Epithelial cell of proximal tubule (primary cell): Measurements from ENCODE around the gene RNFT2. TPM values are rescaled to one million over a fixed set of nuclear protein-coding genes. Genes with fewer than 3 reads are reported as not detected.
"Not testable (repeated sequence)": the region's sequence is repeated elsewhere in the genome, so short reads cannot be mapped to it uniquely, and the experiment has no call there.

Experiments
- DNase-seq: peaks from one replicate; pipeline ENCODE4 v3.0.0-alpha.2; 2011; ENCODE audit warnings: low read depth
- H3K4me3 ChIP-seq: 2 replicates; pipeline ENCODE4 v1.5.1; 2011; ENCODE audit warnings: low read depth, mild to moderate bottlenecking, low read length
- total RNA-seq: library from RNA; depleted of rRNA; stranded (reverse); fragments of >200 nt; gene quantifications from 2 replicates; pipeline ENCODE4 v1.2.3, GENCODE V29; 2015
- TF ChIP-seq, protein P1 (sequence below): conservative IDR thresholded peaks from 2 replicates; pipeline ENCODE4 v1.5.1; 2012; ENCODE audit warnings: low read depth, mild to moderate bottlenecking, low read length

RNFT2 gene
- total RNA-seq, 1 donor from 2014 or later: 4.3 TPM

DNA sequence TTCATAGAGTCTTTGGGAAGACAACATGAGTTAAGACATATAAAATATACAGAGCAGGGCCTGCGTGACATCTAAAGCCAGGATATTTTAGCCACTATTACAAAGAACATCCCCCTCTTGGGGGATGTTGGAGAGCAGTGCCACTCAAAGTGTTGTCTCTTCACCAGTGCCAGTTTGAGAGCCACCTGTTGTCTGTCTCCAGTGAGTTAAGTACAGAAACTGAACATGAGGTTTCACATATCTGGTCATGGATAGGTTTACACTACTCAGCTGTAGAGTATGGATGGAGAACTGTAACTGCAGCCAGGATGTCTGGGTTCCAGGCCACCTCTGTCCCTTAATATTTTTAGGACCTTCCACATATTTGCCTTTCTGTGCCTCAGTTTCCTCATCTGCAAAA is 39.1 kb downstream of the RNFT2 start:
- H3K4me3 ChIP-seq: no peak overlapping the region
- TF ChIP-seq, protein P1, sequence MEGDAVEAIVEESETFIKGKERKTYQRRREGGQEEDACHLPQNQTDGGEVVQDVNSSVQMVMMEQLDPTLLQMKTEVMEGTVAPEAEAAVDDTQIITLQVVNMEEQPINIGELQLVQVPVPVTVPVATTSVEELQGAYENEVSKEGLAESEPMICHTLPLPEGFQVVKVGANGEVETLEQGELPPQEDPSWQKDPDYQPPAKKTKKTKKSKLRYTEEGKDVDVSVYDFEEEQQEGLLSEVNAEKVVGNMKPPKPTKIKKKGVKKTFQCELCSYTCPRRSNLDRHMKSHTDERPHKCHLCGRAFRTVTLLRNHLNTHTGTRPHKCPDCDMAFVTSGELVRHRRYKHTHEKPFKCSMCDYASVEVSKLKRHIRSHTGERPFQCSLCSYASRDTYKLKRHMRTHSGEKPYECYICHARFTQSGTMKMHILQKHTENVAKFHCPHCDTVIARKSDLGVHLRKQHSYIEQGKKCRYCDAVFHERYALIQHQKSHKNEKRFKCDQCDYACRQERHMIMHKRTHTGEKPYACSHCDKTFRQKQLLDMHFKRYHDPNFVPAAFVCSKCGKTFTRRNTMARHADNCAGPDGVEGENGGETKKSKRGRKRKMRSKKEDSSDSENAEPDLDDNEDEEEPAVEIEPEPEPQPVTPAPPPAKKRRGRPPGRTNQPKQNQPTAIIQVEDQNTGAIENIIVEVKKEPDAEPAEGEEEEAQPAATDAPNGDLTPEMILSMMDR: no peak
- DNase-seq: no peak

DNA sequence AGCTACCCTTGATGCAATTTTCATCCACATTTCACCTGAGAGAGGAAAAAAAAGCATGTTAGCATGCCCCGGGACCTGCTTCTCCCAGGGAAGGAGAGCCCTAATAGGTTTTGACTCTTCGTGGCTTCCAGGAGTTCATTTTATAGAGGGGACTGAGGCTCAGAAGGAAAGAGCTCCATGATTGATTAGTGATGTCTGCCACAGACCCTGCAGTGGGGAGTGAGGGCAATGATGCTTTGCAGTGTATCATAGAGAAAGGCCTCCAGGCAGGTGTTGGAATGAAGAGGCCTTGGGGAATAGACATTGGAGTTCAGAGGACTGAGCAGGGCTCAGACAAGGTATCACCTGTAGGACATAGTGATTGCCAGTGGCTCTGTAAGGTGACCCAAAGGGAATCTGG is 41.5 kb downstream of the RNFT2 start:
- TF ChIP-seq, protein P1: no peak
- DNase-seq: no peak
- H3K4me3 ChIP-seq: no peak overlapping the region

GRCh38 chr12:116780942-116781341 is 42.8 kb downstream of the RNFT2 start:
- TF ChIP-seq, protein P1: no peak
- DNase-seq: no peak
- no peak overlapping the region for H3K4me3 ChIP-seq

DNA sequence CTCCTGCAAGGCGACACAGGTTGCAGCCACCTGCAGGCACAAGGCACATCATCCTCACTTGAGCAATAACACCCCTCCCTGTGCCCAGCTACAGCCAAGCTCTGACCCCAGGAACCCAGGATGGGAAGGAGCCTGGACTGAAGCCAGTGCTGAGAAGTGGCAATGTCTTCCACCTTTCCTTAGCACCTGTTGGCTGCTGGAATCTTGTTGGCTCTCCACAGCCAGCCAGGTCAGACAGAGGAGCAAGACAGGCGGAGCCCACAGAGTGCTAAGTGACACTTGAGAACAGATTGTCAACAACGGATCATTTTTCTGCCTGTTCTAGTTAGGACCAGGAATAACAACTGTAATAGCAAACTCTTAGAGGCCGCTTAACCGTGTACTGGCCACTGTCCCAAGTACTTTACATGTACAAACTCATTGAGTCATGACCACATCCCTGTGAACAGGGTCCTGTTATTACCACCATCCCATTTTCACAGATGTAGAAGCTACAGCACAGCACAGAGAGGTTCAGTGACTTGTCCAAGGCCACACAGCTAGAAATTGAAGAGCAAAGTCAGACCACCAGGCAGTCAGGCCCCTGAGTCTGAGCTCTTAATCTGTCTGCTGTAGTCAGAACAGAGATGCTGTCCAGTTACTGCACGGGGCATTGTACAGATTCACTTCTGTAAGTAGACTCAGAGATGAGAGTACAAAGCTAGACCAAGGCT is 45.6 kb downstream of the RNFT2 start:
- no peak for DNase-seq
- H3K4me3 ChIP-seq: no peak overlapping the region
- TF ChIP-seq, protein P1: no peak

- TF ChIP-seq, protein P1: no peak
- no peak for DNase-seq
- no peak overlapping the region for H3K4me3 ChIP-seq
Measured at GRCh38 chr12:116784238-116784612, 46.1 kb downstream of the RNFT2 start.

DNA sequence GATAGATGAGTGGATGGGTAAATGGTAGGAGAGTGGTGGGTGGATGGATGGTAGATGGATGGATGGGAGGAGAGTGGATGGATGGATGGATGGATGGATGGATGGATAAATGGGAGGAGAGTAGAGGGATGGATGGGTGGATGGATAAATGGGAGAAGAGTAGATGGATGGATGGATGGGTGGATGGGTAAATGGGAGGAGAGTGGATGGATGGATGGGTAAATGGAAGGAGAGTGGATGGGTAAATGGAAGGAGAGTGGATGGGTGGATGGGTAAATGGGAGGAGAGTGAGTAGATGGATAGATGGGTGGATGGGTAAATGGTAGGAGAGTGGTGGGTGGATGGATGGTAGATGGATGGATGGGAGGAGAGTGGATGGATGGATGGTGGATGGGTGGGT is 51.4 kb downstream of the RNFT2 start:
- DNase-seq, H3K4me3 ChIP-seq: not testable (repeated sequence)

GRCh38 chr12:116790066-116790465 is 52.0 kb downstream of the RNFT2 start:
- TF ChIP-seq, protein P1: no peak
- DNase-seq: no peak
- no peak overlapping the region for H3K4me3 ChIP-seq
